ENCODE measurements around the gene DNAJC21.

DNA sequence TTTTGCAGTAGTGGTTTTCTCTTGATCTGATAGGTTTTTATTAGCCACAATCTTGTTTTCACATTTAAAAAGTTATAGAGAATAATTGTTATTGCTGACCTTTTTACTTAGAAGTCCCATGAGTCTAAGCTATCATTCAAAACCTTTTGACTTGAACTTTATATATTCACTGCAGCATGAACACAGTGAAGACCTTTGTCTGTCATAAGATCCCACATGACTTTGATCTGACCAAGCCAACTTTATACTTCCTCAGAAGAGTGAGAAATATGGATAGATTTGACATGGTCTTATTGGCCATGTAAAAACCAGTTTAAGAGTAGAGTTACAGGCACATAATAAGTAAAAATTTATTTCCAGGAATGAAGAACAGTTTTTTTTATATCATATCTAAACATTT lies 48.1 kb upstream of the DNAJC21 start:
- TF ChIP-seq SPI1 (IDR thresholded peaks at IDR 0.05; ENCODE audit: borderline replicate concordance, low read depth) (no peak), GABPA (IDR thresholded peaks at IDR 0.05; ENCODE audit: low read depth) (no peak), POLR2AphosphoS5 (IDR thresholded peaks at IDR 0.05; ENCODE audit: low read depth) (no peak)
- TF ChIP-seq, protein P1, sequence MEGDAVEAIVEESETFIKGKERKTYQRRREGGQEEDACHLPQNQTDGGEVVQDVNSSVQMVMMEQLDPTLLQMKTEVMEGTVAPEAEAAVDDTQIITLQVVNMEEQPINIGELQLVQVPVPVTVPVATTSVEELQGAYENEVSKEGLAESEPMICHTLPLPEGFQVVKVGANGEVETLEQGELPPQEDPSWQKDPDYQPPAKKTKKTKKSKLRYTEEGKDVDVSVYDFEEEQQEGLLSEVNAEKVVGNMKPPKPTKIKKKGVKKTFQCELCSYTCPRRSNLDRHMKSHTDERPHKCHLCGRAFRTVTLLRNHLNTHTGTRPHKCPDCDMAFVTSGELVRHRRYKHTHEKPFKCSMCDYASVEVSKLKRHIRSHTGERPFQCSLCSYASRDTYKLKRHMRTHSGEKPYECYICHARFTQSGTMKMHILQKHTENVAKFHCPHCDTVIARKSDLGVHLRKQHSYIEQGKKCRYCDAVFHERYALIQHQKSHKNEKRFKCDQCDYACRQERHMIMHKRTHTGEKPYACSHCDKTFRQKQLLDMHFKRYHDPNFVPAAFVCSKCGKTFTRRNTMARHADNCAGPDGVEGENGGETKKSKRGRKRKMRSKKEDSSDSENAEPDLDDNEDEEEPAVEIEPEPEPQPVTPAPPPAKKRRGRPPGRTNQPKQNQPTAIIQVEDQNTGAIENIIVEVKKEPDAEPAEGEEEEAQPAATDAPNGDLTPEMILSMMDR (IDR thresholded peaks at IDR 0.05; ENCODE audit: insufficient read depth, low read length) = no peak
- TF ChIP-seq, protein P2, sequence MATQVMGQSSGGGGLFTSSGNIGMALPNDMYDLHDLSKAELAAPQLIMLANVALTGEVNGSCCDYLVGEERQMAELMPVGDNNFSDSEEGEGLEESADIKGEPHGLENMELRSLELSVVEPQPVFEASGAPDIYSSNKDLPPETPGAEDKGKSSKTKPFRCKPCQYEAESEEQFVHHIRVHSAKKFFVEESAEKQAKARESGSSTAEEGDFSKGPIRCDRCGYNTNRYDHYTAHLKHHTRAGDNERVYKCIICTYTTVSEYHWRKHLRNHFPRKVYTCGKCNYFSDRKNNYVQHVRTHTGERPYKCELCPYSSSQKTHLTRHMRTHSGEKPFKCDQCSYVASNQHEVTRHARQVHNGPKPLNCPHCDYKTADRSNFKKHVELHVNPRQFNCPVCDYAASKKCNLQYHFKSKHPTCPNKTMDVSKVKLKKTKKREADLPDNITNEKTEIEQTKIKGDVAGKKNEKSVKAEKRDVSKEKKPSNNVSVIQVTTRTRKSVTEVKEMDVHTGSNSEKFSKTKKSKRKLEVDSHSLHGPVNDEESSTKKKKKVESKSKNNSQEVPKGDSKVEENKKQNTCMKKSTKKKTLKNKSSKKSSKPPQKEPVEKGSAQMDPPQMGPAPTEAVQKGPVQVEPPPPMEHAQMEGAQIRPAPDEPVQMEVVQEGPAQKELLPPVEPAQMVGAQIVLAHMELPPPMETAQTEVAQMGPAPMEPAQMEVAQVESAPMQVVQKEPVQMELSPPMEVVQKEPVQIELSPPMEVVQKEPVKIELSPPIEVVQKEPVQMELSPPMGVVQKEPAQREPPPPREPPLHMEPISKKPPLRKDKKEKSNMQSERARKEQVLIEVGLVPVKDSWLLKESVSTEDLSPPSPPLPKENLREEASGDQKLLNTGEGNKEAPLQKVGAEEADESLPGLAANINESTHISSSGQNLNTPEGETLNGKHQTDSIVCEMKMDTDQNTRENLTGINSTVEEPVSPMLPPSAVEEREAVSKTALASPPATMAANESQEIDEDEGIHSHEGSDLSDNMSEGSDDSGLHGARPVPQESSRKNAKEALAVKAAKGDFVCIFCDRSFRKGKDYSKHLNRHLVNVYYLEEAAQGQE (IDR thresholded peaks at IDR 0.05; ENCODE audit: insufficient replicate concordance, low read depth) = no peak

Data from HL-60 (cell line).